CD8-positive, alpha-beta memory T cell (primary cell): ENCODE results near the gene STAC2. TPM values are rescaled to one million over a fixed set of nuclear protein-coding genes. Genes with fewer than 3 reads are reported as not detected.
A peak's percentile ranks its signal among the peaks of the same experiment; 100 is the strongest.

Experiments
- CTCF ChIA-PET: fragments of 350-600 bp; sonication (Branson Sonifier 250); formaldehyde crosslinking; loops from one replicate; lab custom pipeline; 2021; ENCODE audit warnings: antibody characterized with exemption; lab: Charles Lee
- POLR2A ChIA-PET: fragments of 350-600 bp; sonication (Branson Sonifier 250); formaldehyde crosslinking; loops from one replicate; lab custom pipeline; 2021; ENCODE audit warnings: antibody characterized with exemption; lab: Charles Lee
- DNase-seq, 5 donors: peaks; one replicate each; pipeline versions ENCODE4 v3.0.0 to v3.0.0-alpha.2; 2020 to 2022; ENCODE audit warnings: mixed read lengths in 1 of 5
- H3K27ac ChIP-seq: one replicate; pipeline ENCODE4 v1.7.0; 2013; ENCODE audit warnings: low read depth, mild to moderate bottlenecking, low read length, moderate library complexity
- H3K27me3 ChIP-seq: 2 replicates; pipeline ENCODE4 v1.7.0; 2013; ENCODE audit warnings: low read length, mild to moderate bottlenecking; ENCODE audit not compliant: insufficient read depth, poor library complexity, severe bottlenecking
- H3K36me3 ChIP-seq: 2 replicates; pipeline ENCODE4 v1.7.0; 2013; ENCODE audit warnings: mild to moderate bottlenecking, low read length, moderate library complexity; ENCODE audit not compliant: insufficient read depth
- H3K4me1 ChIP-seq: 2 replicates; pipeline ENCODE4 v1.7.0; 2013; ENCODE audit warnings: mild to moderate bottlenecking, low read length, moderate library complexity; ENCODE audit not compliant: insufficient read depth
- H3K4me3 ChIP-seq: 2 replicates; pipeline ENCODE4 v1.7.0; 2013; ENCODE audit warnings: mild to moderate bottlenecking, low read length
- H3K9me3 ChIP-seq: 2 replicates; pipeline ENCODE4 v1.7.0; 2013; ENCODE audit warnings: mild to moderate bottlenecking, low read length
- H3K27ac Mint-ChIP-seq, 8 donors: one replicate each; pipeline ENCODE4 v1.8.0; 2020 to 2021; ENCODE audit warnings: mixed read lengths in 8 of 8, mild to moderate bottlenecking in 6 of 8, inconsistent platforms in 3 of 8, moderate library complexity in 3 of 8
- H3K27me3 Mint-ChIP-seq, 2 donors: one replicate each; pipeline ENCODE4 v1.8.0; 2020 to 2021; ENCODE audit warnings: mixed read lengths in 2 of 2, mild to moderate bottlenecking in 1 of 2, moderate library complexity in 1 of 2
- H3K36me3 Mint-ChIP-seq, 3 donors: one replicate each; pipeline ENCODE4 v1.8.0; 2020 to 2021; ENCODE audit warnings: mixed read lengths in 3 of 3, inconsistent platforms in 1 of 3, mild to moderate bottlenecking in 1 of 3
- H3K4me1 Mint-ChIP-seq, 3 donors: one replicate each; pipeline ENCODE4 v1.8.0; 2020 to 2021; ENCODE audit warnings: mixed read lengths in 3 of 3, inconsistent platforms in 1 of 3, mild to moderate bottlenecking in 1 of 3
- H3K4me3 Mint-ChIP-seq, 7 donors: one replicate each; pipeline ENCODE4 v1.8.0; 2020 to 2021; ENCODE audit warnings: mixed read lengths in 7 of 7, mild to moderate bottlenecking in 6 of 7, moderate library complexity in 4 of 7, inconsistent platforms in 2 of 7
- H3K9me3 Mint-ChIP-seq, 5 donors: one replicate each; pipeline ENCODE4 v1.8.0; 2020 to 2022; ENCODE audit warnings: mixed read lengths in 5 of 5, mild to moderate bottlenecking in 3 of 5, moderate library complexity in 2 of 5, inconsistent platforms in 1 of 5
- polyA plus RNA-seq: library from polyadenylated mRNA; unstranded; fragments of 300-500 nt; fragmentation: Illumina TruSeq; gene quantifications from one replicate; pipeline ENCODE4 v1.2.3, GENCODE V29; 2021
- total RNA-seq, 2 experiments: library from RNA; stranded (reverse); gene quantifications; one replicate each; pipeline ENCODE4 v1.2.3, GENCODE V29; 2021

Gene STAC2
- total and polyA plus RNA-seq, 3 experiments from 2014 or later, result not detected

DNA sequence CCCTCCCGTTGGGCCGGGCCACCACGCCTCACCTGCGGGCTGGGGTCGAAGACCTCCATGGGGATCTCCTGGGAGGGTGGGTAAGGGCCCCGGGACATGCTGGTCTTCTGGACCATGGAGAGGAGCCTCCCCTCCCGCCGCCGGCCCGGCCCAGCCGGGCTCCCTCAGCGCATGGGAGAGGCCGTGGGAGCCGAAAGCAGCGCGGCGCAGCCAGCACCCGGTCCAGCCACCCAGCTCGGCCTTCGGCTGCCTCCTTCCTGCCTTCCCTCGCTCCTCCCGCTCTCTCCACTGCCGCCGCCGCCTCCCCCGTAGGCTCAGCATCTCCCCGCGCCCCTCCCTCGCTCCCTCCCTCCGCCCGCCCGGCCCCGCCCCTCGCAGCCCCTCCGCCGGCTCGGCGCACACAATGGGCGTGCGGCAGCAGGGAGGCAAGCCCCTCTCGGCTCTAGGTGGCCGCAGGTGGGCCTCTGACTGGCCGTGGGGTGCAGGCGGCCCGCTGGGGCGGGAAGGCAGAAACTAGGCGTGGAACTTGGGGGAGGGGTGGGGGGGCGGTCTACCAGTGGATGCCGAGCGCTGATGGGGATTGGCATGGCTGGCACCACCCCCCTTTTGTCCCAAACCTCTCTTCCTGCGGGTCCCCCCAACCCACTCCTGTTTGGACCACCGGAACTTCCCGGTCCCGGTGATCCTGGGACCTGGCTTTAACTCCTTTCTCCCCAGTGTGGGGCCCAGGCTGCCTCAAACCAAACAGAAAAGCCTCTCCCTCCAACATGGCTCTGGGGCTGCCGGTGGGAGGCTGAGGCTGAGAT, 28.2 kb downstream of the STAC2 start, which contains the start of gene CACNB1:
CACNB1 (minus strand) TSS at position 290 of the 806 bp plus-strand sequence; CDS start at position 116, 174 bp downstream.
- peaks cover 12% of the 10 kb centered on the region for H3K36me3 ChIP-seq
- peaks cover 0 to 3% of the 10 kb centered on the region in 2 donors for H3K27me3 Mint-ChIP-seq
- ChIA-PET CTCF (interaction anchor here (1.3 to 3.2 kb wide), 3 partner anchors 23 to 33 kb away, joined by 4 to 23 read pairs (median 11); no protein-coding TSS in a partner anchor), POLR2A (interaction anchor here (1.4 kb wide), 1 partner anchor 47 kb away, joined by 5 read pairs; no protein-coding TSS in a partner anchor)
- H3K4me3 ChIP-seq, result peak within 1 kb of the TSS; percentile 52
- no peaks in the 10 kb centered on the region for H3K9me3 ChIP-seq
- H3K36me3 Mint-ChIP-seq, result peaks cover 4 to 41% (median 4%) of the 10 kb centered on the region in 3 donors
- peak within 1 kb of the TSS; percentile 50 to 98 (median 90) for H3K27ac Mint-ChIP-seq
- no peaks in the 10 kb centered on the region for H3K27me3 ChIP-seq
- peaks cover 50 to 81% (median 61%) of the 10 kb centered on the region in 3 donors for H3K4me1 Mint-ChIP-seq
- H3K4me1 ChIP-seq, result peaks cover 52% of the 10 kb centered on the region
- H3K4me3 Mint-ChIP-seq, result peak within 1 kb of the TSS; percentile 84 to 96 (median 90)
- H3K27ac ChIP-seq, result peak within 1 kb of the TSS; percentile 49
- H3K9me3 Mint-ChIP-seq, result peaks cover 0 to 2% (median 0%) of the 10 kb centered on the region in 5 donors
- peak; percentile 57 to 78 (median 70) for DNase-seq

DNA sequence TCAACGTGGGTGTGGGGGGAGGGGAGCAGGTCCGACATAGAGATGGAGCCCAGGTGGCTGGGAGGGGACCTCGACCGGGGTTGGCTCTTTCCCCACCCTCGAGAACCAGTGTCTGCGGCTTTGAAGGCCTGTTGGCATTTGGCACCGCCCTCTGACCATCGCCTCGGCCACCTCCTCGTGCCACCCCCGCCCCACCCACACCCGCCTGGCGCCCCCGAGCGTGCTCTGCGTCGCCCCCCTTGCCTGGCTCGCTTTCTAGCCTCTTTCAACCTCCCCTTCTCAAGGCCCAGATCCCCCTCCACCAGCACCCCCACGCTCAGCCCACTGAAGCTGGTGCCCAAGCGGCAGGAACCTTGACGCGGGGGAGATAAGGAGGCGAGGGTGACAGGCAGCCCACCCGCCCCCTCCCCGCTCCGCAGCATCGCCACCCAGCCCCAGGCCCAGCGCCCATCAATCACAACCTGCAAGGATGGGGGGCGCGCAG, 28.9 kb downstream of the STAC2 start:
- peaks cover 44% of the 10 kb centered on the region for H3K4me1 ChIP-seq
- DNase-seq, result no peak
- peak overlapping the region; percentile 52 for H3K4me3 ChIP-seq
- no peaks in the 10 kb centered on the region for H3K27me3 ChIP-seq
- no peaks in the 10 kb centered on the region for H3K9me3 ChIP-seq
- Mint-ChIP-seq H3K4me1 (peaks cover 45 to 78% (median 58%) of the 10 kb centered on the region in 3 donors), H3K36me3 (peaks cover 0 to 41% (median 2%) of the 10 kb centered on the region in 3 donors), H3K27ac (peak overlapping the region in 6 of 8 donors; percentile 42 to 94 (median 70)), H3K9me3 (peaks cover 0 to 2% (median 0%) of the 10 kb centered on the region in 5 donors), H3K27me3 (peaks cover 0 to 3% of the 10 kb centered on the region in 2 donors), H3K4me3 (peak overlapping the region; percentile 82 to 96 (median 90))
- ChIA-PET POLR2A (interaction anchor here (1.4 kb wide), 1 partner anchor 48 kb away, joined by 5 read pairs; no protein-coding TSS in a partner anchor), CTCF (interaction anchor here (1.5 to 3.2 kb wide), 2 partner anchors 12 to 32 kb away, joined by 5 to 11 read pairs; no protein-coding TSS in a partner anchor)
- peaks cover 4% of the 10 kb centered on the region for H3K36me3 ChIP-seq
- no peak overlapping the region for H3K27ac ChIP-seq

DNA sequence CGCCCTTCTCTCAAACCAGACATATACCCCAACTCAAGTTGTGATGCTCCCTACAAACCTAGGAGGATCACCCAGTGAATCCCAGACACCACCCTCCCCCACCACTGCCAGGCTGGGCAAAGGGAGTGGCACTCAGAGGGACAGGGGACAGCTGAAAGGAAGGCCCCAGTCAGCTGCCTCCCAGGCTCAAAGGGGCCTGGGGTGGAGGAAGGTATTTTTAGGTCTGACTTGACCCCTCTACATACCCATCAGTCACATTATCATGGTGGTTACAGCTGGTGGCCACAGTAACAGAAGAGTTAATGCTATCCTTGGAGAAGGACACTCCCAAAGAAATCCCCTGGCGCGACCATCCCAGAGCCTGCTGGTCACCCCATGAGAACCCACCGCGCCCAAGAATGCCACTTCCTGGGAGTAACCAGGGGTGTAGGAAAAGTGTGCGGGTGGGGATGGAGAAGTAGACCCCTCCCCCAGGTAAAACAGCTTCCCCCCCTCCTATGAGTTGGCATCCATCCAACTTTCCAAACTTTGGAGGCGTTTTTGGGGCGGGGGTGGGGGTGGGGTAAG, 29.4 kb downstream of the STAC2 start:
- H3K9me3 ChIP-seq, result no peaks in the 10 kb centered on the region
- no peaks in the 10 kb centered on the region for H3K27me3 ChIP-seq
- peaks cover 42 to 74% (median 52%) of the 10 kb centered on the region in 3 donors for H3K4me1 Mint-ChIP-seq
- peaks cover 0 to 2% (median 0%) of the 10 kb centered on the region in 5 donors for H3K9me3 Mint-ChIP-seq
- no peaks in the 10 kb centered on the region for H3K36me3 ChIP-seq
- ChIA-PET POLR2A (interaction anchor here (0.5 kb wide), 2 partner anchors 27 to 29 kb away, joined by 3 read pairs; no protein-coding TSS in a partner anchor), CTCF (interaction anchor here (1.3 to 3.2 kb wide), 5 partner anchors 11 to 43 kb away, joined by 4 to 11 read pairs (median 5); no protein-coding TSS in a partner anchor)
- no peak for DNase-seq
- H3K4me3 Mint-ChIP-seq, result peak overlapping the region; percentile 75 to 94 (median 84)
- H3K27me3 Mint-ChIP-seq, result peaks cover 0 to 3% of the 10 kb centered on the region in 2 donors
- peak overlapping the region; percentile 20 for H3K4me3 ChIP-seq
- H3K27ac ChIP-seq, result no peak overlapping the region
- H3K4me1 ChIP-seq, result peaks cover 39% of the 10 kb centered on the region
- peaks cover 0 to 42% (median 2%) of the 10 kb centered on the region in 3 donors for H3K36me3 Mint-ChIP-seq
- peak overlapping the region; percentile 74 to 94 (median 84) for H3K27ac Mint-ChIP-seq

DNA sequence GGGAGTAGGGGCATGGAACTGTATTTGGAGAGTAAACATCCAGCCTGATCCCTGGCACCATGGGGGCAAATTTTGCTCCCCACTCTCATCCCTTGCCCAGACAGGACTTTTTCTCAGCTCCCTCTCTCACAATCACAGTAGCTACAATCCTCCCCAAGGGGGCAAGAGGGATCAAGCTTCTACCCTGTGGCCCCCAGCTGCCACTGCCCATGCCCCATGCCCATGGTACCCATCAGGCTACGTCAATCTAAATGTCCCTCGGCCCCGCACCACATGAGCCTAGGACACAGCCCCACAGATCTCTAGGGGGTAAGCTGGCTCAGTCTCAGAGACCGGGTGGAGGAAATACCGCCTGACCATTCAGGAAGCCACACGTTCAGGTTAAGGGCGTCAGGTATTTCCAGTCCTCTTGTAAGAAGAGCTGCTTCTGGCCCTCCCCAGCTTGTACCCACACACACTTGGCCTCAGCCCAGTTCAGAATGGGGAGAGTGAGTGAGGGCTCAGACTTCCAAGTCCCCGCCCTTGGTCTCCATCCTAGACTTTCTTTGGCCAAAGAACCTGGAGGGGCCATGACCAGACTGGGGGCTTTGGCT, 30.1 kb downstream of the STAC2 start:
- Histone ChIP-seq H3K4me3 (no peak overlapping the region), H3K4me1 (peaks cover 33% of the 10 kb centered on the region), H3K9me3 (no peaks in the 10 kb centered on the region), H3K27me3 (no peaks in the 10 kb centered on the region), H3K27ac (no peak overlapping the region), H3K36me3 (no peaks in the 10 kb centered on the region)
- ChIA-PET CTCF (interaction anchor here (0.6 to 3.2 kb wide), 7 partner anchors 12 to 327 kb away, joined by 3 to 11 read pairs (median 5); no protein-coding TSS in a partner anchor), POLR2A (interaction anchor here (0.5 kb wide), 2 partner anchors 26 to 28 kb away, joined by 3 read pairs; no protein-coding TSS in a partner anchor)
- Mint-ChIP-seq H3K9me3 (peaks cover 0 to 2% (median 0%) of the 10 kb centered on the region in 5 donors), H3K4me1 (peaks cover 37 to 67% (median 46%) of the 10 kb centered on the region in 3 donors), H3K27ac (peak overlapping the region; percentile 75 to 97 (median 89)), H3K27me3 (peaks cover 0 to 3% of the 10 kb centered on the region in 2 donors), H3K36me3 (peaks cover 0 to 39% (median 2%) of the 10 kb centered on the region in 3 donors), H3K4me3 (peak overlapping the region; percentile 75 to 89 (median 84))
- DNase-seq, result peak in 3 of 5 donors; percentile 19 to 52 (median 40)

DNA sequence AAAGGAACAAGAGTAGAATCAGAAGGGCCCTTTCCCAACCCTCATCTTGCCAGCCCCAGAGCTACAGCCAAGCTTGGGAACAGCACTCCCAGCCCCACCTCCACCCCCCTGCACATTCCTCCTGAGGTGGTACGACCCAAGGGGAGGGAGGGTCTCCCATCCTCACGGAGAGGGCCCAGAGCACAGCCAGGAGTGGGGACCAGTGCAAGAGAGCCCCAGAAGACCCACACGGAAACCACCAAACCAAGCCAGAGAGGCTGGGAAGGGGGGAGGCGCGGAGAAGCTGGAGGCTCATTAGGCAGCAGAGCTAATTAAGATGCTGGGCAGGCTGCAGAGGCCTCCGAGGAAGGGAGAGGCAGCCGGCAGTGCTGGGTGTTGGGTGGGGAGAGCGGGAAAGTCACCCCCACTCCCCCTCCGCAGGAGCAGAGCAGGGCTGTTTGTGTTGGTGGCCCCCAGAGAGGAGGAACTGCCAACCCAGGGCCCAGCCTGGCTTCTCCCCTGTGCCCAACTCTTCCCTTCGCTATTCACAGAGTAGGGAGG, 30.7 kb downstream of the STAC2 start:
- DNase-seq, result no peak
- peaks cover 0 to 3% of the 10 kb centered on the region in 2 donors for H3K27me3 Mint-ChIP-seq
- H3K36me3 Mint-ChIP-seq, result peaks cover 0 to 35% (median 2%) of the 10 kb centered on the region in 3 donors
- Histone ChIP-seq H3K4me1 (peaks cover 33% of the 10 kb centered on the region), H3K27ac (no peak overlapping the region), H3K4me3 (no peak overlapping the region), H3K36me3 (no peaks in the 10 kb centered on the region), H3K9me3 (no peaks in the 10 kb centered on the region), H3K27me3 (no peaks in the 10 kb centered on the region)
- H3K27ac Mint-ChIP-seq, result peak overlapping the region; percentile 21 to 97 (median 87)
- POLR2A ChIA-PET, result no interaction called here
- CTCF ChIA-PET, result interaction anchor here (0.6 to 3.2 kb wide), 8 partner anchors 9 to 326 kb away, joined by 3 to 11 read pairs (median 5); no protein-coding TSS in a partner anchor
- peaks cover 35 to 63% (median 43%) of the 10 kb centered on the region in 3 donors for H3K4me1 Mint-ChIP-seq
- H3K4me3 Mint-ChIP-seq, result peak overlapping the region; percentile 32 to 89 (median 83)
- no peaks in the 10 kb centered on the region for H3K9me3 Mint-ChIP-seq

DNA sequence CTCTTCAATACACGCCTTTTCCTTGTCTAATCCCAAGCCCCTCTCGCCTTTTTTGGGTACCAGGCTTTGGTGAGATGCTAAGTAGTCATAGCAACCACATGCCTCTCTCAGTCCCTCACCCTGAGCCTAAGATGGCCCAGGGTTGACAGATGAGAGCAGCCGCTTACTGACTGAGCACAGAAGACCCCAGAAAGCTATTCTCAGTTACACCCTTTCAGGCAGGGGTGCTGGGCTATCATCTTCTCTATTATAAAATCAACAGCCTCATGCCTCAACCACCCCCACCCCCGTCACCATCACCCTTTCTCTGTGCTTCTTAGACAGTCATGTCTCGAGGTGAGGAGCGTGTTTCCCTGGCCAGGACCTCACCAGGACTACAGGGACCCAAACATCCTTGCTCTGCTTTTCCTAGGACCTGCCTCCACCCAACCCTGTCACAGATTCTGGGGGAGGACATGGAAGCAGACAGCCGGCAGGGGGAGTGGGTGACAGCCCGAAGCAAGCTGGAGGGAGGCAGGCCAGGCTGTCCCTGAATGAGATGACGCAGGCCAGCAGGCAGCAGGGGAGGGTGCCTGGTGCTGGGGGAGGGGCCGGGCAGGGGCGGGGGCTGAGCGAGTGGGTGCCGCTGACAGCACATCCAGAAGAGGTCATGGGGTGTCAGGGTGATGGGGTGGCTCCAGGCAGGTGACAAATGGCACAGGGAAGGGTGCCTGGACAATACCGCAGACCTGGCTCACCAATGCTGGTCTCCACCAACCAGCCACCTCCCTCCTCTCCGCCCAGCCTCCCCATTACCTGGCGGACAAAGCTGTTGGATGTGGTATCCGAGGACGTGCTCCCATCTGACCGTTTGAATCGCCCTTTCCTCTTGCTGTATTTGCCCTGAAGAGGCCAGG, 31.4 kb downstream of the STAC2 start:
- Histone ChIP-seq H3K9me3 (no peaks in the 10 kb centered on the region), H3K27ac (no peak overlapping the region), H3K4me1 (peaks cover 28% of the 10 kb centered on the region), H3K4me3 (no peak overlapping the region), H3K36me3 (no peaks in the 10 kb centered on the region), H3K27me3 (no peaks in the 10 kb centered on the region)
- peak overlapping the region; percentile 43 to 93 (median 56) for H3K27ac Mint-ChIP-seq
- POLR2A ChIA-PET, result no interaction called here
- peak overlapping the region in 3 of 7 donors; percentile 32 to 84 (median 47) for H3K4me3 Mint-ChIP-seq
- CTCF ChIA-PET, result interaction anchor here (1.0 to 3.2 kb wide), 4 partner anchors 8 to 38 kb away, joined by 3 to 11 read pairs (median 8); no protein-coding TSS in a partner anchor
- H3K9me3 Mint-ChIP-seq, result no peaks in the 10 kb centered on the region
- H3K27me3 Mint-ChIP-seq, result no peaks in the 10 kb centered on the region
- peaks cover 0 to 32% (median 2%) of the 10 kb centered on the region in 3 donors for H3K36me3 Mint-ChIP-seq
- H3K4me1 Mint-ChIP-seq, result peaks cover 30 to 56% (median 36%) of the 10 kb centered on the region in 3 donors
- no peak for DNase-seq
